SK-N-SH (cell line): ENCODE results near the gene FAM219A.

ENCODE experiments used
- CTCF ChIP-seq: fragments of 200-600 bp; sonication (generic); IDR thresholded peaks from 2 replicates; pipeline ENCODE4 v1.6.1; 2017; ENCODE audit warnings: antibody characterized with exemption, mild to moderate bottlenecking, moderate library complexity
- EP300 ChIP-seq, 2 experiments: IDR thresholded peaks; 2 replicates each; pipeline versions ENCODE4 v1.4.0 to v1.6.1; 2012; ENCODE audit warnings: borderline replicate concordance in 1 of 2, low read depth in 1 of 2, low read length in 1 of 2
- GABPA ChIP-seq: IDR thresholded peaks from 2 replicates; pipeline ENCODE4 v1.4.0; 2012; ENCODE audit warnings: low read depth, mild to moderate bottlenecking
- MXI1 ChIP-seq: IDR thresholded peaks from 2 replicates; pipeline ENCODE4 v1.6.1; 2012; ENCODE audit warnings: mild to moderate bottlenecking, low read depth, low read length, improper control_type of control experiment
- NRF1 ChIP-seq: IDR thresholded peaks from 2 replicates; pipeline ENCODE4 v1.6.1; 2012; ENCODE audit warnings: low read depth, mild to moderate bottlenecking, low read length
- POLR2AphosphoS5 ChIP-seq: IDR thresholded peaks from 2 replicates; pipeline ENCODE4 v1.6.1; 2012; ENCODE audit warnings: low read depth, low read length
- RAD21 ChIP-seq: IDR thresholded peaks from 2 replicates; pipeline ENCODE4 v1.6.1; 2012; ENCODE audit warnings: mild to moderate bottlenecking, low read length
- RFX5 ChIP-seq: IDR thresholded peaks from 2 replicates; pipeline ENCODE4 v1.6.1; 2012; ENCODE audit warnings: mild to moderate bottlenecking, improper control_type of control experiment, low read length
- TAF1 ChIP-seq: IDR thresholded peaks from 2 replicates; pipeline ENCODE4 v1.6.1; 2012; ENCODE audit warnings: low read depth, mild to moderate bottlenecking, low read length, moderate library complexity, borderline replicate concordance
- TEAD4 ChIP-seq: IDR thresholded peaks from 2 replicates; pipeline ENCODE4 v1.4.0; 2012; ENCODE audit warnings: mild to moderate bottlenecking, borderline replicate concordance; ENCODE audit not compliant: insufficient read depth
- YY1 ChIP-seq: IDR thresholded peaks from 2 replicates; pipeline ENCODE4 v1.4.0; 2012; ENCODE audit warnings: low read depth, mild to moderate bottlenecking
- ZBTB33 ChIP-seq: IDR thresholded peaks from 2 replicates; pipeline ENCODE4 v1.4.0; 2012; ENCODE audit warnings: low read depth, borderline replicate concordance

DNA sequence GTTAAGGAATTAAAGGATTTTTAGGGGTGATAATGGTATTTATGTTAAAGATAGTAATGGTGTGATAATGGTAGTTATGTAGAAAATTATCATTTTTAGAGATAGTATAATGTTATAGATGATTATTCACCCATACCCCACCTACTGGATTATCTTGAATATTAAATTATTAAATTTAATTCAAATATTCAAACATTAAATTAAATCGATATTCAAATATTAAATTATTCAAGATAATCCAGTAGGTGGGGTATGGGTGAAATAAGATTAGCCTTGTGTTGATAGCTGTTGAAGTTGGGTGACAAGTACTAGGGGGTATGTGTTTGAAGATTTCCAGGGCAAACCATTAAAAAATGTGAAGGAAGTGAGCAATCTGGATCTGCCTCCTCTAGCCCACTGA is 15.6 kb downstream of the FAM219A start:
- no peak for TF ChIP-seq GABPA
- TF ChIP-seq YY1, result no peak
- no peak for TF ChIP-seq POLR2AphosphoS5
- no peak for TF ChIP-seq RAD21
- TF ChIP-seq RFX5, result no peak
- TF ChIP-seq MXI1, result no peak
- TF ChIP-seq TEAD4, result no peak
- TF ChIP-seq EP300 (IDR thresholded peaks at IDR 0.05; ENCODE audit: borderline replicate concordance in 1 of 2, low read depth in 1 of 2, low read length in 1 of 2), result no peak
- no peak for TF ChIP-seq ZBTB33
- TF ChIP-seq CTCF, result no peak
- TF ChIP-seq TAF1, result no peak
- TF ChIP-seq NRF1, result no peak
